Activated CD4-positive, CD25-positive, alpha-beta regulatory T cell treated with anti-CD3 and anti-CD28 coated beads, Interleukin-2, amount 50 U/mL, for 16 hours (primary cell): ENCODE results near the gene EIF4G3.
"Not testable (repeated sequence)": the region's sequence is repeated elsewhere in the genome, so short reads cannot be mapped to it uniquely, and the experiment has no call there.

Experiments
- DNase-seq: peaks from one replicate; pipeline ENCODE4 v3.0.0-alpha.2; 2020; ENCODE audit warnings: low read depth, low spot score

Gene EIF4G3

DNA sequence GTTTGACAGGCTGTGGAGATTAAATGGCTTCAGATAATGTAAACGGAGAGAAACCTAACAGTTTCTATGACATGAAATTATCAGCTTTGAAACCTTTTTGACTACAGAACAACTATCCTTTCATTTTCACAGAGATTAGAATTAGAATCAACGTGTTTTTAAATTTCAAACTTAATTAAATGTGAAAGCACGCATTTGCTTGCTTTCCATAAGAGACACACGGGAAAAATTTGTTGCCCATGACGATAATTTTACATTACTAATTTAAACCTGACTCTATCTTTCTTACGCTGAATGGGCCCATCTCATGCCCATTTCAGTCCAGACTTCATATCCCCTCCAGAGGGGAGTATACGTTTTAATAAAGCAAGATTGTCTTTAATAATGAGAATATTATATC, 297.9 kb downstream of the EIF4G3 start:
- DNase-seq = no peak

DNA sequence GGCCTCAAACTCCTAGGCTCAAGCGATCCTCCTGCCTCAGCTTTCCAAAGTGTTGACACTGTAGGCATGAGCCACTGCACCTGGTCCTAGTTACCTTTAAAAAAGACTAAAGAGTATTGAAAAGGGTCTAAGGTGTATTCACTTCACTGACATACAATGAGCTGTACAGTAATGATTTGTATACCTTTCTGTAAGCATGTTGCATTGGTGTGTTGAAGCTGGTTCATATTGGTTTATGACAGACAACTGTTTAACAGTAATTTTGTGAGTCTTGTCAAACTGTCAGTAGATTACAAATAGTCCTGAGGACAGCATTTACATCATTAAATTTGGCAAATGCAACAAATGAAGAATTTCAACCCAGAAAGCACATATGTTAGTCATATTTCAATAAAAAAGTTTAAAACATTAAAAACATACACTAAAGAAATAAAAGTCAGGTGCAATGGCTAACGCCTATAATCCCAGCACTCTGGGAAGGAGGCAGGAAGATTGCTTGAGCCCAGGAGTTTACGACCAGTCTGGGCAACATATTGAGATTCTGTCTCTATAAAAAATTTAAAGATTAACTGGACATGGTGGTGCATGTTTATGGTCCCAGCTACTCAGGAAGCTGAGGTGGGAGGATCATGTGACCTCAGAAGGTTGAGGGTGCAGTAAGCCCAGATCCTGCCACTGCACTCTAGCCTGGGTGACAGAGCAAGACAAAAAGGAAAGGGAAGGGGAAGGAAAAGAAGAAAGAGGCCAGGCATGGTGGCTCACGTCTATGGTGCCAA, 301.3 kb downstream of the EIF4G3 start:
- DNase-seq = no peak

DNA sequence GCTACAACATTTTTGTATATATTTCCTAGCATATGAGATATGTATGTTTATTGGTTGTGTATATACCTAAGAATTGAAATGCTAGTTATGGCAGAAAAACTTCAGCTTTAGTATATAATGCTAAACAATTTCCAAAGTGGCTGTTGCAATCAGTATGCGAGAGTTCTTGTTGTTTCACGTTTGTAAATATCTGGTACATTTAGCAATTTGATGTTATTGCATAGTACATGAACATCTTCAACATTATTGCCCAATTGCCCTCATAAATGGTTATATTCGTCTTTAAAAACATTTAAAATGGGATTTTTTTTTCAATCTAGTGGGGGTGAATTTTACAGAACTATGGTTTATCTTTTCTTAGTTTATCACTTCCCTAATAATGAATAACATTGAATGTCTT, 303.4 kb downstream of the EIF4G3 start:
- DNase-seq = no peak

DNA sequence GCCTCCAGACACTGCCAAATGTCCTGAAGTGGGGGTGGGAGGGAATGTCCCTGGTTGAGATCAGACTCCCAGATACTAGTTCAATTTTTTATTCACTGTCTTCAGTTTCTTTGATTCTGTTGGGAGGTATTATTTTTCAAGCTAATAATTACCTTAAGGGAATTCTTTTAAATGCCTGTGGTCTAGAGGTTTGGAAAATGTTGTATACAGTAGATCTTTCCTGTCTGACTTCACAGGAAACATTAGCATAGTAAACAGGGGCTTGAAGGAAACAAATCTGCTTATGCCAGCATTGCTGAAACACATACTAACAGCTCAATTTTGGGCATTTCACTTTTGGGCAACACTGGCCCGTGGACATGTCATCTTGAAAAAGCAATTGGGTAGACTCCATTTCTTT, 305.3 kb downstream of the EIF4G3 start:
- DNase-seq = no peak

DNA sequence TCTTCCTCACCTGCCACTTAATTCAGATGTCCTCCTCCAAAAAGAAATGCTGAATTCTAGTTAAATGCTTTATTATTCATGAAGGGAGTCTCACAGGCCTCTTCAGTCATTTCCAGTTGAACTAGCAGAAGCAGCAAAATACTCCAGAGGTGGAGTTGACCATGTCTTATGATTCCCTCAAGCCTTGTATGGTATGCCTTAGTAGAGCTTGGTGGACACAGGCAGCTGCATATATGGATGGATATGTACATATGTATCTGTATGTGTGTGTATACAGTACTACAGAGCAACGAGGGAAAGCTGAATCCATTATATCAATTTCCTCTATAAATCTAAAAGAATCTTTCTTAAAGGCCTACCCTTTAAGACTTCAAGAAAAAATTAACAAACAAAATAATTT, 306.0 kb downstream of the EIF4G3 start:
- DNase-seq = no peak

GRCh38 chr1:20868263-20868662, 308.4 kb downstream of the EIF4G3 start:
- DNase-seq = no peak

DNA sequence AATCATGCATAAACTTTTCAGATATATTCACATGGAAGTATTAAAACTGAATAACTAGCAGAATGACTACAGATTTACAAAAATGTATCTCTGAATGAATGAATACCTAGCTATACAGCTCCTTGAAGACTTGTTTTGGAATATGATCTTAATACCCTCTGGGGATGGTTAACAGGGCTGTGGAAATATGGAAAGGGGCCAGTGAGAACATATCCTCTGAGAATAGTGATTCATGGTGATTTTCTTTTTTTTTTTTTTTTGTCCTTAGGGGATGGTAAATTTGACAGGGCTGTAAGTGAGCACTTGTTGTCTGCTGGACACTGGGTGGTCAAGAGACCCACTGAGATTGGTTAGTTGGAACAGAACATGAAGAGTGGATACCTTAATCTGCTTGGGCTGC, 308.9 kb downstream of the EIF4G3 start:
- DNase-seq = no peak

- DNase-seq = no peak
Measured at GRCh38 chr1:20867062-20867461, 309.6 kb downstream of the EIF4G3 start.

DNA sequence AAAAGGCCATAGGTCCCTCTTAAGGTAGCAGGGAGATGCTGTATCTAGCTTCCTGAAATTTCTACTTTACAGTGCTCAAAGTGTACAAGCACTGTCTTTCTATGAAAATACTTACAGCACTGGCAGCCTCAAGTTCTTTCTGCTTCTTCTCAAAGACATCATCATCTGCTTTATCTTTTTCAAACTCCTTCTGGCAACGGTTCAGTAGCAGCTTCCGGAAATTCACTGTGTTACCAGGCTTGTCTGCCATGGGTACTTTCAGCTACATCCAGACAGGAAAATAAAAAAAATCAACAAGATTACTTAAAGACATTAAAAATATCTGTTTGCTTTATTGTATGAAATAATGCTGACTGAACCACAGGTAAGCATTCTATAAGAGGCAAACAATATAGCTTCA, 311.7 kb downstream of the EIF4G3 start:
- DNase-seq = no peak

DNA sequence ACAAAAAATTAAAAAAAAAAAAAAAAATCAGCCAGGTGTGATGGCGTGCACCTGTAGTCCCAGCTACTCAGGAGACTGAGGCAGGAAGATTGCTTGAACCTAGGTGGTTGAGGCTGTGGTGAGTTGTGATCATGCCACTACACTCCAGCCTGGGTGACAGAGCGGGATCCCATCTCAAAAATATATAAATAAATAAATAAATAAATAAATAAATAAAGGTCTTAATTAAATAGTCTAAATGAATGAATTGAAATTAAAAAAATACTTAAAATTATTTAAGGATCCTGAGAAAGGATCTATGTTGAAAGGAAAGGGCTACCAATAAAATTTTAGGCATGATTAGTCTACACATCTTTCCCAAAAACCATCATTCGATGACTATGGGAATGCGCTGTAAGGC, 322.2 kb downstream of the EIF4G3 start:
- no peak for DNase-seq

DNA sequence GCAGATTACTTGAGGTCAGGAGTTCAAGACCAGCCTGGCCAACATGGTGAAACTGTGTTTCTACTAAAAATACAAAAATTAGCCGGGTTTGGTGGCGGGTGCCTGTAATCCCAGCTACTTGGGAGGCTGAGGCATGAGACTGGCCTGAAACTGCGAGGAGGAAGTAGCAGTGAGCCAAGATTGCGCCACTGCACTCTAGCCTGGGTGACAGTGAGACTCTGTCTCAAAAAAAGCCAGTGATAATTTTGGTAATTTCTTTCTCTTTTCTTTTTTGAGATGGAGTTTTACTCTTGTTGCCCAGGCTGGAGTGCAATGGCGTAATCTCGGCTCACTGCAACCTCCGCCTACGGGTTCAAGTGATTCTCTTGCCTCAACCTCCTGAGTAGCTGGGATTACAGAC, 324.9 kb downstream of the EIF4G3 start:
- not testable (repeated sequence) for DNase-seq

DNA sequence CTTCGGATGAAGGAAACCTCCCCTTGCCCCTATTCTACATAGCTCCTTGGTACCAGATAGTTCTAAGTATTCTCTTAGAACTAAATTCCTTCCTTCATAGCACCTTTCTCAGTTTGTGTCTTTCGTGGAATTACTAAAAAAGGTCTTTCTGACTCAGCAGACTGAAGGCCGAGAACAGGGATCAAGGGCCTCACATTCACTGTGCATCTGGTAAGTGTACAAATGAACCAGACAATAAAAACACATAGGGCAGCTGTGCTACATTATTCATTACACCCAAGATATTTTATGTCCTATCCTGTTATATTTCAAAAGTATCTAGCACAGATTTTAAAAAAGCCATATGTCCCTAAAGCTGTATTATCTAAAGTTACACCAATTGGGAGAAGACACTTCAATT, 326.7 kb downstream of the EIF4G3 start:
- DNase-seq = no peak

- no peak for DNase-seq
Measured at GRCh38 chr1:20849100-20849499, 327.6 kb downstream of the EIF4G3 start.

GRCh38 chr1:20848162-20848561, 328.5 kb downstream of the EIF4G3 start:
- no peak for DNase-seq

- DNase-seq = no peak
Measured at GRCh38 chr1:20847611-20848080, 329.1 kb downstream of the EIF4G3 start.

DNA sequence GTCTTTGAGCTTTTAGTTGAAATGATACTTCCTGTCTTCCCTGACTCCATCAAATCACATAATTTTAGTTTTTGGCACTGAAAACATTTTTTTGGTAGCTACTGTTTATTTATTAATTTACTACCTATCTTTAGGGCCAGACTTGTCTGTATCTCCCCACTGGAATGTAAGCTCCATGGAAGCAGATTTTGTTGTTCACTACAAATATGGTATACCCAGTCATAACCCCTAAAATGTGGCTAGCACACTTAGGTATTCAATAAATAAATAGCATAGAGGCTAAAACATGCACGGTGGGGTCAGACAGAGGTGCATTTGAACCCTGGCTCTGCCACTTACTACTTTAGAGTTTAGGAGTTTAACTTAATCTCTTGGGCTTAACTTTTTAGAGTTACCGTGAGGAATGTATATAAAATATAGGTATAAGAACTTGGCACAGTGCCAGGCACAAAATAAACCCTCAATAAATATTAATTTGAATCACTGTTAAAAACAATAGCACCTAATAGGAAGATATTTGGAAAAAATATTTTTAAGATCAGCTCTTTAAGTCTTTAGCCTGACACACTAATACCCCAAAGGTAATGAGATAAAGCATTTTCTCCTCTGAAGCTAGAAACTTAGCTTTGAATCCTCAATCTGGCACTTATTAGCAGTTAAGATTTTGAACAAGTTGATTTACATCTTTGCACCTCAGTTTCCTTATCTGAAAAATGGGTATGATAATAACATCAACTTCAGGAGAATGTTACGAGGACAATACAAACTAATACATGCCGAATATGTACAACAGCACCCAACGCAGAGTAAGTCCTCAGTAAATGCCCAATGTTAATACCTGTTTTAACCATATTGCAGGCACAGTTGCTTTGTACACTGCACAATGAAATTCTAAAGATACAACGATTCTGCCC, 330.0 kb downstream of the EIF4G3 start:
- no peak for DNase-seq

- no peak for DNase-seq
Measured at GRCh38 chr1:20840731-20841130, 336.0 kb downstream of the EIF4G3 start.

DNA sequence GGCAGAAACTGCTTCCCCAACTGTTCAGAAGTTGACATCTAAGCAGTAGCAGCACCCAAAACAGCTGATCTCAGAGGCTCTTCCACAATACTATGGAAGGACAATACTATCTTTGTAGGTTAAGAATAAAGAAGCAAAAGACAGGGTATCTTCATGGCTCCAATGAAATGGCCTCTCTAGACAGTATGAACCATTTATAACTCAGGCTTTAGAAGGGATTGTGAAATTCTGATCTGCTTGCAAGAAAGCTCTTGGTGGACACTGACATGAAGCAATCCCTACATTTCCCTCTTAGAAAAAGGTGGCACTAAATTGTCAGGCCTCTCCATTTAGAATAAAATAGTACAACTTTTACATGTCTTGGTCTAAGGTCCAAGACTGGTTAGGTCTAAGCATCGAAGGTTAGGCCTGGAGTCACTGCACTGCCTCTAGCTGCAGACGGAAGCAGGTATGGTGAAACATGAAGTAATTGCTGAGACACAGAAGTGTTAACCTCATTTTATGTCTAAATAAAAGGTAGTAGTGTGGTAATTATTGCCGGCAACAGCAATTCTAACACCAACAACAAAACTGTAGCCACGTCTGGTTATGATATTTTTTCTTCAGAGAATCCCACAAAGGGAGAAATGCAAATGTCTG, 339.0 kb downstream of the EIF4G3 start:
- no peak for DNase-seq

DNA sequence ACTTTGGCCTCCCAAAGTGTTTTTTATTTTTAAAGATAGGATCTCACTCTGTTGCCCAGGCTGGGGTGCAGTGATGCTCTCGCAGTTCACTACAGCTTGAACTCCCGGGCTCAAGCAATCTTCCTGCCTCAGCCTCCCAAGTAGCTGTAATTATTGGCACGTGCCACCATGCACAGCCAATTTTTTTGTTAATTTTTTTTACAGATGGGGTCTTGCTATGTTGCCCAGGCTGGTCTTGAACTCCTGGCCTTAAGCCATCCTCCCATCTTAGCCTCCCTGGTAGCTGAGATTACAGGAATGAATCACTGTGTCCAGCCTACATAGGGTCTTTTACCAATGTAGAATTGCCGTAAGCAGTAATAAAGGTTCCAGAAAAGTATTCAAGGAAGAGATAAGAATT, 340.5 kb downstream of the EIF4G3 start:
- DNase-seq = no peak

DNA sequence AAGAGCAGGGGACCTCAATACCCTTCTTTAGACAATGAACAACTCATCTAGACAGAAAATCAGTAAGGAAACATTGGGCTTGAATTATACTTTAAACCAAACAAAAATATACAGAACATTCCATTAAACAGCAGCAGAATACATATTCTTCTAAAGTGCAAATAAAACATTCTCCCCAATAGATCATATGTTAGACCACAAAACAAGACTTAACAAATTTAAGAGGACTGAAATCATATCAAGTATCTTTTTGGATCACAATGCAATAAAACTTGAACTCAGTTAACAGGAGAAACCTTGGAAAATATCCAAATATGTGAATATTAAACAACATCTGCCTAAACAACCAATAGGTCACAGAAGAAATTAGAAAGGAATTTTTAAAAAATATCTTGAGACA, 341.9 kb downstream of the EIF4G3 start:
- DNase-seq = no peak

GRCh38 chr1:20834192-20834591, 342.5 kb downstream of the EIF4G3 start:
- DNase-seq = no peak

- no peak for DNase-seq
Measured at GRCh38 chr1:20830378-20830777, 346.3 kb downstream of the EIF4G3 start.
